ENCODE data around the gene APOH.

DNA sequence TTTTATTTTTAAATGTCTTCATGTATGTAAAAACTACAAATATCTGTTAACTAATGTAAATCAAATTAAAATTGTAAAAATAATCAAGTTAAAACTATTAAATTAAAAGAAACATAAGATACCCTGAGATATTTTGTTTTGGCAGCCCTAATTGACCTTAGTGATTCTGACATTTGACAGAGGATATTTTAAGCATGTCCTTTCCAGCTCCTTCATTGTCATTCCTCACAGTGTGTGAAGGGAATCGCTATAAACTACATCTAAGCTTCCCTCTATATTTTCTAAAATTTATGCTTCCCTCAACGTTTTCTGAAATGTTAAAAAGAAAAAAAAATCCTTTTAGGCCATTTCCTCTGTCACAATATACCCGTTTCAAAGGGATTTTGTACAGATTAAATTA, 57.5 kb downstream of the APOH start:
- TF ChIP-seq ZKSCAN1 (IDR thresholded peaks at IDR 0.05; ENCODE audit: low read depth, low read length), result no peak
- TF ChIP-seq, protein P1, sequence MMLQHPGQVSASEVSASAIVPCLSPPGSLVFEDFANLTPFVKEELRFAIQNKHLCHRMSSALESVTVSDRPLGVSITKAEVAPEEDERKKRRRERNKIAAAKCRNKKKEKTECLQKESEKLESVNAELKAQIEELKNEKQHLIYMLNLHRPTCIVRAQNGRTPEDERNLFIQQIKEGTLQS (IDR thresholded peaks at IDR 0.05), result no peak
- TF ChIP-seq, protein P1 (CRISPR knock-in tag; conservative IDR thresholded peaks at IDR 0.05), result no peak
- TF ChIP-seq HDAC6 (IDR thresholded peaks at IDR 0.05; ENCODE audit: low read depth, low read length), result no peak
- TF ChIP-seq, protein P2, sequence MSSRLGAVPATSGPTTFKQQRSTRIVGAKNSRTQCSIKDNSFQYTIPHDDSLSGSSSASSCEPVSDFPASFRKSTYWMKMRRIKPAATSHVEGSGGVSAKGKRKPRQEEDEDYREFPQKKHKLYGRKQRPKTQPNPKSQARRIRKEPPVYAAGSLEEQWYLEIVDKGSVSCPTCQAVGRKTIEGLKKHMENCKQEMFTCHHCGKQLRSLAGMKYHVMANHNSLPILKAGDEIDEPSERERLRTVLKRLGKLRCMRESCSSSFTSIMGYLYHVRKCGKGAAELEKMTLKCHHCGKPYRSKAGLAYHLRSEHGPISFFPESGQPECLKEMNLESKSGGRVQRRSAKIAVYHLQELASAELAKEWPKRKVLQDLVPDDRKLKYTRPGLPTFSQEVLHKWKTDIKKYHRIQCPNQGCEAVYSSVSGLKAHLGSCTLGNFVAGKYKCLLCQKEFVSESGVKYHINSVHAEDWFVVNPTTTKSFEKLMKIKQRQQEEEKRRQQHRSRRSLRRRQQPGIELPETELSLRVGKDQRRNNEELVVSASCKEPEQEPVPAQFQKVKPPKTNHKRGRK (tag; IDR thresholded peaks at IDR 0.05), result no peak
- no peak for TF ChIP-seq GTF2E2 (tag; IDR thresholded peaks at IDR 0.05)
- TF ChIP-seq TCF7 (IDR thresholded peaks at IDR 0.05; ENCODE audit: borderline replicate concordance), result no peak
- no peak for TF ChIP-seq MXI1 (IDR thresholded peaks at IDR 0.05; ENCODE audit: low read depth, low read length)
- TF ChIP-seq, protein P3, sequence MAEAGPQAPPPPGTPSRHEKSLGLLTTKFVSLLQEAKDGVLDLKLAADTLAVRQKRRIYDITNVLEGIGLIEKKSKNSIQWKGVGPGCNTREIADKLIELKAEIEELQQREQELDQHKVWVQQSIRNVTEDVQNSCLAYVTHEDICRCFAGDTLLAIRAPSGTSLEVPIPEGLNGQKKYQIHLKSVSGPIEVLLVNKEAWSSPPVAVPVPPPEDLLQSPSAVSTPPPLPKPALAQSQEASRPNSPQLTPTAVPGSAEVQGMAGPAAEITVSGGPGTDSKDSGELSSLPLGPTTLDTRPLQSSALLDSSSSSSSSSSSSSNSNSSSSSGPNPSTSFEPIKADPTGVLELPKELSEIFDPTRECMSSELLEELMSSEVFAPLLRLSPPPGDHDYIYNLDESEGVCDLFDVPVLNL (CRISPR knock-in tag; IDR thresholded peaks at IDR 0.05; ENCODE audit: low read depth), result no peak

All from K562 (cell line).